CD4-positive, alpha-beta T cell treated with Interleukin-6 for 4 hours (primary cell): Measurements from ENCODE around the gene UPK3A.
"Not testable (repeated sequence)": the region's sequence is repeated elsewhere in the genome, so short reads cannot be mapped to it uniquely, and the experiment has no call there.

ENCODE experiments used
- DNase-seq: peaks from one replicate; pipeline ENCODE4 v3.0.0-alpha.2; 2020; ENCODE audit warnings: mixed read lengths

Gene UPK3A

GRCh38 chr22:45285263-45286058, 712 bp downstream of the UPK3A start:
- DNase-seq = no peak

- DNase-seq = no peak
Measured at GRCh38 chr22:45286854-45287551, 2.3 kb downstream of the UPK3A start.

GRCh38 chr22:45290410-45290936, 5.7 kb downstream of the UPK3A start:
- peak; percentile 19 for DNase-seq

- no peak for DNase-seq
Measured at GRCh38 chr22:45291061-45291930, 6.5 kb downstream of the UPK3A start.

- no peak for DNase-seq
Measured at GRCh38 chr22:45291931-45292290, 7.2 kb downstream of the UPK3A start.

GRCh38 chr22:45292731-45293442, 8.1 kb downstream of the UPK3A start:
- no peak for DNase-seq

GRCh38 chr22:45294030-45294429, 9.3 kb downstream of the UPK3A start:
- DNase-seq = no peak

- not testable (repeated sequence) for DNase-seq
Measured at GRCh38 chr22:45295004-45295403, 10.3 kb downstream of the UPK3A start.

GRCh38 chr22:45295492-45295891, 10.7 kb downstream of the UPK3A start:
- DNase-seq = no peak

GRCh38 chr22:45296628-45297297, 12.0 kb downstream of the UPK3A start:
- peak; percentile 63 for DNase-seq

GRCh38 chr22:45298934-45299505, 14.3 kb downstream of the UPK3A start:
- DNase-seq = no peak

GRCh38 chr22:45302751-45303150, 18.0 kb downstream of the UPK3A start:
- DNase-seq = no peak

- DNase-seq = no peak
Measured at GRCh38 chr22:45303181-45303580, 18.4 kb downstream of the UPK3A start.

- no peak for DNase-seq
Measured at GRCh38 chr22:45304971-45305370, 20.2 kb downstream of the UPK3A start.

GRCh38 chr22:45305456-45306075, 20.8 kb downstream of the UPK3A start:
- DNase-seq = no peak

- DNase-seq = no peak
Measured at GRCh38 chr22:45306139-45306538, 21.4 kb downstream of the UPK3A start.

GRCh38 chr22:45308391-45308956, 23.7 kb downstream of the UPK3A start:
- DNase-seq = no peak

GRCh38 chr22:45308957-45309421, 24.2 kb downstream of the UPK3A start:
- DNase-seq = no peak

- DNase-seq = peak; percentile 94
Measured at GRCh38 chr22:45309422-45310227, 24.9 kb downstream of the UPK3A start, which contains the start of gene FAM118A. FAM118A (plus strand) TSS chr22:45309934; CDS start chr22:45322380, 12,446 bp downstream.
